Chondrocyte (in vitro differentiated cells): ENCODE data around the gene CAMKK1. TPM values are rescaled to one million over a fixed set of nuclear protein-coding genes. Genes with fewer than 3 reads are reported as not detected.

Experiments used
- DNase-seq: peaks from one replicate; pipeline ENCODE4 v3.0.0; 2021; ENCODE audit warnings: mixed read lengths, low spot score
- H3K27ac Mint-ChIP-seq: one replicate; pipeline ENCODE4 v1.8.0; 2021; ENCODE audit warnings: mild to moderate bottlenecking, moderate library complexity, mixed read lengths; ENCODE audit not compliant: unreplicated experiment
- H3K27me3 Mint-ChIP-seq: 2 replicates; pipeline ENCODE4 v1.8.0; 2021; ENCODE audit warnings: low read depth, mixed read lengths
- H3K36me3 Mint-ChIP-seq: 2 replicates; pipeline ENCODE4 v1.8.0; 2021; ENCODE audit warnings: low read depth, mixed read lengths
- H3K4me1 Mint-ChIP-seq: 2 replicates; pipeline ENCODE4 v1.8.0; 2021; ENCODE audit warnings: low read depth, mild to moderate bottlenecking, mixed read lengths
- H3K4me3 Mint-ChIP-seq: one replicate; pipeline ENCODE4 v1.8.0; 2021; ENCODE audit warnings: mild to moderate bottlenecking, moderate library complexity, mixed read lengths; ENCODE audit not compliant: unreplicated experiment
- H3K9me3 Mint-ChIP-seq: 2 replicates; pipeline ENCODE4 v1.8.0; 2021; ENCODE audit warnings: low read depth, mixed read lengths
- total RNA-seq: library from RNA; stranded (reverse); gene quantifications from 3 replicates; pipeline ENCODE4 v1.2.1, GENCODE V29; 2021
- TF ChIP-seq, protein P1 (sequence below): fragments of 200-600 bp; sonication (generic); IDR thresholded peaks from 2 replicates; pipeline ENCODE4 v1.5.0; 2021; ENCODE audit warnings: antibody characterized with exemption, mild to moderate bottlenecking, moderate library complexity

Gene CAMKK1
- total RNA-seq, 1 donor from 2014 or later, result 5.1 TPM

DNA sequence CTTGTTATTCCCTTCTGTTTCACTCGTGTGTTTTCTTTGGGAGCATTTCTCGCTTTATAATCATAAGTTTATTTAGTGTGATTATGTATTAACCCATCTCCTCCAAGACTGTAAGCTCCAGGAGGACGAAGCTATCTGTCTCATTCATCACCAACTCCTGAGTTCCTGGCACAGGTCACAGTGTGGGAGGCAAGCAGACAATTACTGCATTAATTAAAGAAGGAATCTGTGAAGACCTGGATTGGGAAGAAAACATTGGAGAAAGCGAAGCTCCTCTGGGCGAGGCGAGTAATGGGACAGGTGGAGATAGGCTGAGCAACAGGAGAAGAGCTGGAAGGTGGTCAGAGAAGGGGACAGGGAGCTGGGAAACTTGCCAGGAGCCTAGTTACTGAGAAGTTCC, 7.8 kb upstream of the CAMKK1 start:
- Mint-ChIP-seq H3K27me3 (no peaks in the 10 kb centered on the region), H3K9me3 (no peaks in the 10 kb centered on the region), H3K4me1 (peaks cover 3% of the 10 kb centered on the region), H3K36me3 (no peaks in the 10 kb centered on the region), H3K27ac (no peak overlapping the region), H3K4me3 (no peak overlapping the region)
- TF ChIP-seq, protein P1, sequence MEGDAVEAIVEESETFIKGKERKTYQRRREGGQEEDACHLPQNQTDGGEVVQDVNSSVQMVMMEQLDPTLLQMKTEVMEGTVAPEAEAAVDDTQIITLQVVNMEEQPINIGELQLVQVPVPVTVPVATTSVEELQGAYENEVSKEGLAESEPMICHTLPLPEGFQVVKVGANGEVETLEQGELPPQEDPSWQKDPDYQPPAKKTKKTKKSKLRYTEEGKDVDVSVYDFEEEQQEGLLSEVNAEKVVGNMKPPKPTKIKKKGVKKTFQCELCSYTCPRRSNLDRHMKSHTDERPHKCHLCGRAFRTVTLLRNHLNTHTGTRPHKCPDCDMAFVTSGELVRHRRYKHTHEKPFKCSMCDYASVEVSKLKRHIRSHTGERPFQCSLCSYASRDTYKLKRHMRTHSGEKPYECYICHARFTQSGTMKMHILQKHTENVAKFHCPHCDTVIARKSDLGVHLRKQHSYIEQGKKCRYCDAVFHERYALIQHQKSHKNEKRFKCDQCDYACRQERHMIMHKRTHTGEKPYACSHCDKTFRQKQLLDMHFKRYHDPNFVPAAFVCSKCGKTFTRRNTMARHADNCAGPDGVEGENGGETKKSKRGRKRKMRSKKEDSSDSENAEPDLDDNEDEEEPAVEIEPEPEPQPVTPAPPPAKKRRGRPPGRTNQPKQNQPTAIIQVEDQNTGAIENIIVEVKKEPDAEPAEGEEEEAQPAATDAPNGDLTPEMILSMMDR, result no peak
- DNase-seq, result no peak

DNA sequence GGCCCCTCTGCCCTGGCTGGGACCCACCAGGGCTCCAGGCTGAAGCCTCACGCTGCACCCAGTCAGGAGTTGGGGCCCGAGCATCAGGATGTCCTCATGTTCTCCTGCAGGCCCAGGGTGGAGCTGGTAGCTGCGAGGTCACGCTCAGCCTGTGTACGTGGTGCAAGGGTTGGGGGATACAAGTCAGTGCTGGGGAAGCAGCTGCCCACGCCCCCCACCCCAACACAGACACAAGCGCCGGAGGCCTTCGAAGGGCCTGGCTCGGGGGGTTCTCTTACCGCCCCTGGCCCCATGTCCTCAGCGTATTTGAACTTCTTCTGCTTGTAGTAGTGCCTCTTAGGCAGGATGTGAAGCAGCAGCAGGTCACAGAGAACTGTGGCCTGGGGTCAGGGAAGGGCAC, 4.9 kb upstream of the CAMKK1 start:
- H3K27ac Mint-ChIP-seq, result no peak overlapping the region
- H3K27me3 Mint-ChIP-seq, result no peaks in the 10 kb centered on the region
- H3K4me1 Mint-ChIP-seq, result peaks cover 24% of the 10 kb centered on the region
- TF ChIP-seq, protein P1, result no peak
- no peak overlapping the region for H3K4me3 Mint-ChIP-seq
- DNase-seq, result no peak
- no peaks in the 10 kb centered on the region for H3K9me3 Mint-ChIP-seq
- no peaks in the 10 kb centered on the region for H3K36me3 Mint-ChIP-seq

DNA sequence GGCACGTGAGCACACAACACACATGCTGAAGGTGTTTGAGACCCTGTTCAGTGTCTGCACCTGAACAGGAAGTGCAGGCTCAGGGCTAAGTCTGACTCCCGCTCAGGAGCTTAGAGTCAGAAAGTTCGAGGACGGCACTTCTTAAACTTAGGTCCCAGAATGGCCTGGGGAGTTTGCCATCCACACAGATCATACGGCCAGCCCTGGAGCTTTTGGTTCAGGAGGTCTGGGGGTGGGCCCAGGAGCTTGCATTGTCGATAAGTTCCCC, 4.0 kb upstream of the CAMKK1 start:
- Mint-ChIP-seq H3K4me3 (no peak overlapping the region), H3K27me3 (no peaks in the 10 kb centered on the region), H3K9me3 (no peaks in the 10 kb centered on the region), H3K27ac (no peak overlapping the region), H3K4me1 (peaks cover 27% of the 10 kb centered on the region), H3K36me3 (no peaks in the 10 kb centered on the region)
- TF ChIP-seq, protein P1, result no peak
- DNase-seq, result no peak

DNA sequence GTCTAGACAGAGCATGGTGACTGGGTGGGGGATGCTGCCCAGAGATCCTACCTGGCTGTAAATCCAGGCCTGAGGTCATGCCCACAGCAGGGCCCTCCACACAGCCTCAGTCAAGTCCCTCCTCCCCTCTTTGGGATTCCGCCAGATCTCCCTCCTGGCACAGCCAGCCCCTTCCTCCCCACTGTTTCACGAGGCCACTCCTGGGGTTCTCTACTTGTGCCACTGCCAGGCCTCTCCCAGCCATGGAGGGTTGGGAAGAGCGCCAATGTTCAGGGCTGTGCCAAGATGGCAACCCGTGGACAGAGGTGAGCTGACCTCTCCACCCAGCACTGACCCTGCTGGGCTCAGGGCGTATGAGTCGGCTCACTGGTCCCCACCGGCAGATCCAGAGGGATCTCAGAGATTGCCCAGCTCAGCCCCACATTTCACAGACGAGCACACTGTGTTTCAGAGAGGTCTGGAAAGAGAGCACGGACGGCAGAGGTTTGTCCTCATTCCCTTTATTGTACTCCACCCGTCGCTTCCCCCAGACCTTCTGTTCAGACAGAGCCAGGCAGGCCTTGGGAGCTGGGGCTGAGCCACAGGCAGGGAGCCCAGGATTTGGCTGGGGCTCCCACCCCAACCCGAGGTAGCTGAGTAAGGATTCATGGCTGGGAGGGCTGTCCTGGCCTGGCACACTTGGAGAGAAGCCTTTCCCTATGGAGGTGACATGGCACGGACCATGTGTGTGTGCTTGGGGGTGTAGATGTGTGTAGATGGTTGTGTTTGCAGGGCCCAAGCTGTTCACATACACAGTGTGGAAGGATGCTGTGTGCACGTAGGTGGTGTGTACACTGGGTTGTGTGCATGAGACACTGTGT, 3.5 kb upstream of the CAMKK1 start:
- Mint-ChIP-seq H3K4me1 (peaks cover 33% of the 10 kb centered on the region), H3K4me3 (no peak overlapping the region), H3K9me3 (no peaks in the 10 kb centered on the region), H3K36me3 (no peaks in the 10 kb centered on the region), H3K27me3 (no peaks in the 10 kb centered on the region), H3K27ac (no peak overlapping the region)
- no peak for DNase-seq
- TF ChIP-seq, protein P1, result no peak

DNA sequence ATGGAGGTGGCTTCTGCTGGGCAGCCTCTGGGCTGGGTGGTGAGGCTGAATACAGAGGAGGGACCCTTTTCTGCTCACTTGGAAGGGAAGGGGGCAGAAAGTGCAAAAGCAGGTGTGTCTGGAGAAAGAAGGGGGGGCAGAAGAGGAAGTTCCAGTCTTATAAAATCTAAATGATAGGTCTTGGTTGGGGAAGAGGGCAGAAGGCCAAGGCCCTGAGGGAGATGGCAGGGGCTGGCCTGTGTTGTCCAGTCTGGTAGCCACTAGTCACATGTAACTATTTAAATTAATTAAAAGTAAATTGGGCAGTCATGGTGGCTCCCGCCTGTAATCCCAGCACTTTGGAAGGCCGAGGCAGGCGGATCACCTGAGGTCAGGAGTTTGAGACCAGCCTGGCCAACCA, 2.5 kb upstream of the CAMKK1 start:
- Mint-ChIP-seq H3K9me3 (no peaks in the 10 kb centered on the region), H3K4me1 (peaks cover 39% of the 10 kb centered on the region), H3K4me3 (no peak overlapping the region), H3K36me3 (no peaks in the 10 kb centered on the region), H3K27ac (peak overlapping the region; percentile 80), H3K27me3 (no peaks in the 10 kb centered on the region)
- no peak for DNase-seq
- TF ChIP-seq, protein P1, result no peak
